HG03064 (cell line): ENCODE measurements around the gene MYD88.
"Not testable (repeated sequence)": the region's sequence is repeated elsewhere in the genome, so short reads cannot be mapped to it uniquely, and the experiment has no call there.

Source experiments
- ATAC-seq: cut with Tn5 transposase; IDR thresholded peaks from one replicate; pipeline ENCODE4 v1.9.1; 2021; ENCODE audit warnings: low read depth; ENCODE audit not compliant: unreplicated experiment

MYD88 gene

DNA sequence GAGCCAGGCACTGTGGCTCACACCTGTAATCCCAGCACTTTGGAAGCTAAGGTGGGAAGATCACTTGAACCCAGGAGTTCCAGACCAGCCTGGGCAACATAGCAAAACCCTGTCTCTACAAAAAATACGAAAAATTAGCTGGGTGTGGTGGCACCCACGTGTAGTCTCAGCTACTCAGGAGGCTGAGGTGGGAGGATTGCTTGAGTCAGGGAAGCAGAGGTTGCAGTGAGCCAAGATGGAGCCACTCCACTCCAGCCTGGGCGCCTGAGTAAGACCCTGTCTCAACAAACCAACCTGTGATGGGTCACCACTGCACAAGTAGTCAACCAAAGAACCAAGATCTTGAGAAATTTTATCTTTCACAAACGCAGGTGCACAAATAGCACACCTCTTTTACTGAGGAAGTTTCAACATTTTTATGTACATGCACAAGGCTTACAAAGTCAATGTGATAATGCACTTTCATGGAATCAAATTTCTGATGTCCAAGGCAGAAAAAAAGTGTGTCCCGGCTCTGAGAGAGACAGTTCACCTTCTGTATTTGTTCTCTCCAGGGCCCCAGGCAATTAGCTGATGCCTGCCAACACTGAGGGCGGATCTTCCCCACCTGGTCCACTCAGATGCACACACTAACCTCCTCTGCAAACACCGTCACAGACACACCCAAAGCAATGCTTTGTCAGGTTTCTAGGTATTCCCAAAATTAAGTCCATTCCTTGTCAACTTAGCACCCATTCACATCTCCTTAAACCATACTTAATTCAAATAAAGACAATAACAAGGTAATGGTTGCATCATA lies 13.9 kb upstream of the MYD88 start:
- ATAC-seq: no peak

- ATAC-seq: no peak
These were observed 12.9 kb upstream of the MYD88 start for GRCh38 chr3:38125305-38126120.

GRCh38 chr3:38126121-38126892 lies 12.2 kb upstream of the MYD88 start:
- ATAC-seq: no peak

- no peak for ATAC-seq
These were observed 10.7 kb upstream of the MYD88 start for GRCh38 chr3:38127611-38128302.

DNA sequence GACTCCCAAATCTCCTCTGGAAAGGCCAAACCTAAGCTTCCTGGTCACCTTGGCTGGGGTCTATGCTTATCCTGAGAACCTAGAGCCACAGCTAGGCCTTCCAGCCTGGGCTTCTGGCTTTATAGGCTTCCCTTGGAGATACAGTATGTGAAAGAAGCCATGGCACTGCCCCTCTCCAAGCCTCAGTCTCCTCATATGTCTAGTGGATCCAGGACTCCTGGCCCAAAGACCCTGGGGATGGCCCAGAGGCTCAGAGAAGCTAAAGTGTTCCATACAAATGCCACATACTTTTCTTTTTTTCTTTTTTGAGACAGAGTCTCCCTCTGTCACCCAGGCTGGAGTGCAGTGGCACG lies 10.2 kb upstream of the MYD88 start:
- no peak for ATAC-seq

GRCh38 chr3:38129058-38129457 lies 9.4 kb upstream of the MYD88 start:
- ATAC-seq: no peak

DNA sequence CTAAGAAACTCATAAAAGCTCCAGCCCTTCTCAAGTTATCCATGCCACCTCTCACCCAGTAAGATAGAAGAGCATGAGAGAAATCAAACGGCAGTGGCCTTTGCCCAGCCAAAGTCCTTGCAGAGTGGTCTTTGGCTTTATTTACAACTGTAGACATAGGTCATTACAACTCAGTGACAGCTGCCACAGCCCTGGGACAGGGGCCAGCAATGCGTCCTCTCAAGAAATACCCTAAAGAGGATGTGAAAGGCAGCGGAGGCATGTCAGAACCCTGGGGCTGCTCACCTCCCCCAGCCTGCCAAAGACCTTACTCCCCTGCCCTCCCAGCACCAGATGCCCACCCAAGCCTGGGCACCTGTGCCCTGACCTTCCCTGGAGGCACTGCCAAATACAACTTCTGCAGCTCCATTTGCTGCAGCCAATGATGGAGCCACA lies 7.8 kb upstream of the MYD88 start:
- no peak for ATAC-seq

- no peak for ATAC-seq
These were observed 6.7 kb upstream of the MYD88 start for GRCh38 chr3:38131621-38132369.

- ATAC-seq: no peak
These were observed 5.3 kb upstream of the MYD88 start for GRCh38 chr3:38133209-38133556.

DNA sequence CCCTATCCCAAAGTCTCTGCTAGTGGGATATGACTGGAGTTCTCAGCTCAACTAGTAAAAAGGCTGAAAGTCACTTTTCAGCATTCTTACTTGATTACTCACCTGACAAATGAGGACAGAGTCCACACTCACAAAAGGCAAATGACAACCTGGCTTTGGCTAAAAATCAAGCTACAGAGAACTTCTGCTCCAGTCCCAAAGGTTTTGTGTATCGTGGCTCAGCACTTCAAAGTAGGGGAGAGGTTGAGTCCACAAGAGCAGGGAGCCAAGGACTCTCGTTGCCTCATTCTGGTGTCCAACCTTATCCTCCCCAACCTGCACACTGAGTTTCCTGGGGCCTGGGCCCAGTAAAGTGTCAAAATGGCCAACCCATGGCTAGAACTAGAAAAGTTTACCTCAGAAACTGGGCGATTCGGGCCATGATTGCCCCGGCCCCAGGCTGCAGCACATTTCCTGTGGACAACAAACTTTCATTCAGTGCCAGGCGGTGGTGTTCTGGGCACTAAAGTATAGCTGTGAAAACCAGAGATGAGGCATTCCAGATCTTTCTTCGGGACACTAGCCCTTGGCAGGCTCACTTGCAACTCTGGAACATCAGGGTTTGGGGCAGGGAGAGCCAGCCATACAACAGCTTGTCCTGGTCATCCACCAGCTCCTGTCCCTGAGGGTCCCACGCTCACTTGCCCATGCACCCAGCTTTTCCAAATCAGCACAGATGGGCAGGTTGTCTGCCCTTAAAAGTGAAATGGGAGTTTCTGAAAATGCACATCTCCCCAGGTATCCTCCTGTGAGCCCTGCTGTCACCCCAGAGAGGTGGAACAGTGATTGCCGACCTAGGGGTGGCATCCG lies 4.7 kb upstream of the MYD88 start:
- no peak for ATAC-seq

- ATAC-seq: not testable (repeated sequence)
These were observed 3.8 kb upstream of the MYD88 start for GRCh38 chr3:38134517-38135143.

GRCh38 chr3:38135621-38136277 lies 2.7 kb upstream of the MYD88 start:
- ATAC-seq: not testable (repeated sequence)

DNA sequence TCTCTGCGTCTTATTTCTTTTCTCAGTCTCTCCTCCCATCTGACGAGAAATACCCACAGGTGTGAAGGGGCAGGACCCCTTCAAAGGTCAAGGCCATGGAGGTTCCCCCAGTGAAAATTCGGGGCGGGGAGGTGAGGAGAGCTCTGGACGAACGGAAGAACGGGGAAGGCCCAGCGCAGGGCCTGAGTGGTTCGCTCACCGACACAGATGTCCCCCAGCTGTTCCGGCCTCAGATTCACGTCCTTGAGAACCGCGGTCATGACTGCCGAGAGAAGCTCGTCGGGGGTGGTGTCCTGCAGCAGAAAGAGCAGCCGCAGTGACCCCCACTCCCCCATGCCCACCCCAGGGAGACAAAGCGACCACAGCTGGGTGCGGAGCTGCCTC lies 2.1 kb upstream of the MYD88 start:
- ATAC-seq: no peak

DNA sequence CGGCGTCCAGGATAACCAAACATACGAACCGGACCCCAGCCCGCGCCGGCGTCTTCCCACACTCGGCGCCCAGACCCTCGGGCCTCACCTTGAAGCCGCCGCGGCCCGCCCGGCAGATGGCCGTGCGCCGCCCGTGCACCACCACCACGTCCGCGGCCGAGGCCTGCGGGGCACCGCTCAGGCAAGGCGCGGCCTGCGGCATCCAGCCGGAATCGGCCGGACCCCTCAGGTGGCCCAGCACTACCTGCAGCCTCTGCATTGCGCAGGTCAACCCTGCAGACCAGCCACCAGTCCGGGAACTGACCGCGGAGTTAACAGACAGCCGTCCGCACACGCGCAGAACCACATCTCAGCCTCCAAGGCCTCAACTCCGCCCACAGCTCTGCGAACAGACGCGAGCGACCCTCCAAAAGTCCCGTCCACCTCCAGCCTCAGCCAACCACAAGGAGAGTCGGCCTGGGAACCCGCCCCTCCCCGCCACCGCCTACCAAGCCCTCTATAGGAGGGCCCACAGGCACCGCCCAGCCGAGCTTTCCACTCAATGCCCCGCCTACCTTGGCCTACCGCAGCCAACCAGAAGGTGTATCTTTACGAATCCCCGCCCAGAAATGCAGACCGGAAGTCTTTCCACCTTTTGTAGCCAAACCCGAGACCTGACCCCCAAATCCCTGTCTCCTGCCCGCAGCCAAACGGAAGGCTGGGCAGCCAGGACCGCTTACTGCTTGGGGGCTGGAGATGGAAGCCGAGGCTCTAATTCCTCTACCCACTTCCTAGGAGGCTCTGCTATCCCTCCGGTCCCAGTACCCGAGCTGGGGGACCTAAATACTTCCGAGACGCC lies 1.5 kb upstream of the MYD88 start, which contains the start of gene ACAA1:
Gene ACAA1 (minus strand): TSS at position 351 of the 838 bp plus-strand sequence. CDS start 92 bp downstream, at position 259.
- ATAC-seq: peak; percentile 83

DNA sequence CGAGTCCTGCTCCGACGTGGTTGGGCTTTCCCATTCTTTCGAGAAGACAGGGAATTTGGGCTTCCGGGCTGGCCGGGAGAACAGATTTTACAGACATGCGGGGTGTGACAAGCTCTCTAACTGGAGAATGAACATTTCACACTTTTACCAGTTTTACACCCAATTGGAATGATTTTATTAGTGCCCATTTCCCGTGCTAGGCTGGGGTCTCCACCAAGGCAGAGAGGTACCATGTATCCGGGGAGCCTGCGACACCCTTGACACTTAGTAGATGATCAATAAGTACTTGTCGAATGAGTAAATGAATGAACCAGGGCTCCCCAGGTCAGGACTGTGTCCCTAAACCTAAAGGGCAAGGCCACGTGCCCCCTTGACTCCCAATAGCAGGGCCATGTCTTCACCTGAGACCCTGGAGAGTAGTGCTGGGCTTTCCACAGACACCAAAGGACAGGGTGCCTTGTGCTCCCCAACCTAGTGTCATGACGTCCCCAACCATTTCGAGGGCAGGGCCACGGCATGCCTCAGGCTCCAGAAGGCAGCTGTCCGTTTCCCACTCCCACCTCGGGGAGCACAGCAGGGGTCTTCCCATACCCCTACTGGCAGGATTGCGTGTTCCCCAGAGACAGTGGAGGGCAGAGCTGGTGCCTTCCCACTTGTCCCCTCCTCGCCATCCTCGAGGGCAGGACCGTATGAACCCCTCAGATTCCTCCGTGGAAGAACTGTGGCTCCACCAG lies 679 bp upstream of the MYD88 start:
- ATAC-seq: no peak

- ATAC-seq: no peak
These were observed 730 bp downstream of the MYD88 start for GRCh38 chr3:38139191-38139590.
